Measurements from ENCODE around the gene PEX11G. TPM values are rescaled to one million over a fixed set of nuclear protein-coding genes. Genes with fewer than 3 reads are reported as not detected.

Gene PEX11G
- total and polyA plus RNA-seq, 9 of the 15 experiments (the other 6 are each of a cell fraction or from before 2014, with no cell fraction given), result 0.07 to 3.2 (median 0.70) TPM; not detected in 1

DNA sequence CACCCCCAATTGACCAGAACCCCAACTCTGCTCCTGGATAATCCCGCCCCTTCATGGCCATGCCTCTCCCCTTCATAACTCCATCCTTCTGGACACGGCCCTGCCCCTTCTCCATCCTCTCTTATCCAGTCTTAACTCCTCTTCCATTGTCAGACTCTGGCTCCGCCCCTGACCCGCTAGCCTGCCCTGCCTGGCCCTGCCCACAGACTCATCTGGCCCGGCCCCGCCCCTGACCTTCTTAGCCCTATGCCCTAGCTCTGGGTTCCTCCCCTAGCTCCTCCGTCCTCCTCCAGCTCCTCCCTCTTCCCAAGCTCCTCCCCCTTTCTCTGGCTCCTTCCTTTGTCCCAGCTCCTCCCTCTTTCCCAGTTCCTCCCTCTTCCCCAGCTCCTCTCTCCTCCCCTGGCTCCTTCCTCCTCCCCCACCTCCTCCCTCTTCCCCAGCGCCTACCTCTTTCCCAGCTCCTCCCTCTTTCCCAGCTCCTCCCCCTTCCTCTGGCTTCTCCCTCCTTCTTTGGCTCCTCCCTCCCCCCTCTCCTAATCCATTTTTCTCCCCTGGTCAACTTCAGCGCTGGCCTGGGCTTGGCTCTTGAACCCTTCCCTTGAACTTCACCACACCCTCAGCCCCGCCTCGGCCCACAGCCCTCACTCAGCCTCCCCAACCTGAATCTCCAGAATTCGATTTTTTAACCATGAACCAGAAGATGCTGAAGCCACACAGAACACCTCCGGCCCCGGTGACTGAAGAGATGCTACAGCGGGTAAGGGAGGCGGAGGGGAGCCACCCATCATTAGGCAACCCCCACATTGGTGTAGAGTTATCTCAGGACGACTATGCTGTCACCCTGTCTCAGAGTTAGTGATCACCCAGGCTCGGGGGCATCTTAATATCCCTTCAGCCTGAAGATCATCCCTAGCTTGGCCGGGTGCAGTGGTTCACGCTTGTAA, 17.8 kb upstream of the PEX11G start (continued):
- TF ChIP-seq E2F8 (IDR thresholded peaks at IDR 0.05; ENCODE audit: low read depth, partially characterized antibody) (peak; percentile 77), XRCC4 (IDR thresholded peaks at IDR 0.05; ENCODE audit: extremely low read depth, insufficient read depth, insufficient read length) (no peak), ZNF707 (CRISPR knock-in tag; conservative IDR thresholded peaks at IDR 0.05) (no peak), ZNF780A (CRISPR knock-in tag; IDR thresholded peaks at IDR 0.05) (no peak), TEAD2 (tag; IDR thresholded peaks at IDR 0.05) (no peak), TAF1 (IDR thresholded peaks at IDR 0.05; ENCODE audit: control insufficient read depth, extremely low read depth, insufficient read depth, low read length, severe bottlenecking) (no peak), NFE2 (IDR thresholded peaks at IDR 0.05; ENCODE audit: low read depth) (no peak), SMAD1 (IDR thresholded peaks at IDR 0.05; ENCODE audit: low read depth, low read length, partially characterized antibody) (no peak), GATA2 (CRISPR knock-in tag; IDR thresholded peaks at IDR 0.05) (no peak), FOXP4 (CRISPR knock-in tag; IDR thresholded peaks at IDR 0.05; ENCODE audit: borderline replicate concordance) (no peak), CHD4 (IDR thresholded peaks at IDR 0.05; ENCODE audit: insufficient read depth, insufficient replicate concordance, low read depth, low read length, poor library complexity, severe bottlenecking) (no peak), KAT8 (IDR thresholded peaks at IDR 0.05; ENCODE audit: low read depth) (no peak), TSC22D4 (tag; IDR thresholded peaks at IDR 0.05) (no peak), THRAP3 (IDR thresholded peaks at IDR 0.05; ENCODE audit: borderline replicate concordance) (0 out of 2 replicates have a peak, but pooled peaks have one; percentile 59), CEBPG (CRISPR knock-in tag; IDR thresholded peaks at IDR 0.05) (no peak), CEBPG (tag; conservative IDR thresholded peaks at IDR 0.05 in 1 of 2, IDR thresholded peaks at IDR 0.05 in 1 of 2) (no peak), NFYB (IDR thresholded peaks at IDR 0.05; ENCODE audit: extremely low read depth, insufficient read length) (no peak)
- TF ChIP-seq, protein P1, sequence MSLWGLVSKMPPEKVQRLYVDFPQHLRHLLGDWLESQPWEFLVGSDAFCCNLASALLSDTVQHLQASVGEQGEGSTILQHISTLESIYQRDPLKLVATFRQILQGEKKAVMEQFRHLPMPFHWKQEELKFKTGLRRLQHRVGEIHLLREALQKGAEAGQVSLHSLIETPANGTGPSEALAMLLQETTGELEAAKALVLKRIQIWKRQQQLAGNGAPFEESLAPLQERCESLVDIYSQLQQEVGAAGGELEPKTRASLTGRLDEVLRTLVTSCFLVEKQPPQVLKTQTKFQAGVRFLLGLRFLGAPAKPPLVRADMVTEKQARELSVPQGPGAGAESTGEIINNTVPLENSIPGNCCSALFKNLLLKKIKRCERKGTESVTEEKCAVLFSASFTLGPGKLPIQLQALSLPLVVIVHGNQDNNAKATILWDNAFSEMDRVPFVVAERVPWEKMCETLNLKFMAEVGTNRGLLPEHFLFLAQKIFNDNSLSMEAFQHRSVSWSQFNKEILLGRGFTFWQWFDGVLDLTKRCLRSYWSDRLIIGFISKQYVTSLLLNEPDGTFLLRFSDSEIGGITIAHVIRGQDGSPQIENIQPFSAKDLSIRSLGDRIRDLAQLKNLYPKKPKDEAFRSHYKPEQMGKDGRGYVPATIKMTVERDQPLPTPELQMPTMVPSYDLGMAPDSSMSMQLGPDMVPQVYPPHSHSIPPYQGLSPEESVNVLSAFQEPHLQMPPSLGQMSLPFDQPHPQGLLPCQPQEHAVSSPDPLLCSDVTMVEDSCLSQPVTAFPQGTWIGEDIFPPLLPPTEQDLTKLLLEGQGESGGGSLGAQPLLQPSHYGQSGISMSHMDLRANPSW (CRISPR knock-in tag; IDR thresholded peaks at IDR 0.05), result no peak

Measured in K562 (cell line).